ENCODE measurements around the gene ST3GAL4.

ST3GAL4 gene

GRCh38 chr11:126409620-126409985 lies 54.1 kb downstream of the ST3GAL4 start:
- no peak for DNase-seq

DNA sequence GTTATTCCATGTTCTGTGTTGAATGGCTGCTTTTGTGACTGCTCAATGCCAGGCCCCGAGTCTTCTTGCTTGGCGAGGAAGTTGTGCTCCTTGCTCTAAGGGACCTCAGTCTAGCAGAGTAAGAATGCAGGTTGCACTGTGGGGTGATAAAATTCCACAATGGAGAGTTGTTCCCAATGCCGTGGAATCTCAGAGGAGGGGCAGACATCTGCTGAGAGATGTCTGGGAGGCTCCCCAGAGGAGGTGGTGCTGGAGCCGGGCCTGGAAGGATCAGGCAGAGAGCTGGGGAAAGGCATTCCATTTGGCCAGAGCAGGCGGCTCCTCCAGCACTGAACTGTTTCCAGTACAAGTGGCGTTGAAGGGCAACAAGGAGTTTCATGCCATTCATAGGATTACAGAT lies 55.2 kb downstream of the ST3GAL4 start:
- no peak for DNase-seq

- DNase-seq, result no peak
These were observed 56.5 kb downstream of the ST3GAL4 start for GRCh38 chr11:126411971-126412381.

DNA sequence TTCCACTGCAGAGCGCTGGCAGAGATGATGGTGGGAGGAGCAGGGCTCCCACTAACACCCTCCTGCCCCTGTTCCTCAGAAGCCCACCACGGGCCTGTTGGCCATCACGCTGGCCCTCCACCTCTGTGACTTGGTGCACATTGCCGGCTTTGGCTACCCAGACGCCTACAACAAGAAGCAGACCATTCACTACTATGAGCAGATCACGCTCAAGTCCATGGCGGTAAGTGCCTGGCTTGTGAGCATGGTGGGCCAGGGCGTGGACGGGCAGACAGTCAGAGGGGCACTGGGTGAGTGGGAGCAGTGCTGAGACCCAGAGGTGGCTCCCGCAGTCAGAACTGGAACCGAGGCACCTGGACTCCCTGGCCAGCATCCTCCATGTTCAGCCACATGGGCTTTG lies 57.9 kb downstream of the ST3GAL4 start:
- DNase-seq, result no peak

- DNase-seq, result no peak
These were observed 58.4 kb downstream of the ST3GAL4 start for GRCh38 chr11:126413843-126414405.

DNA sequence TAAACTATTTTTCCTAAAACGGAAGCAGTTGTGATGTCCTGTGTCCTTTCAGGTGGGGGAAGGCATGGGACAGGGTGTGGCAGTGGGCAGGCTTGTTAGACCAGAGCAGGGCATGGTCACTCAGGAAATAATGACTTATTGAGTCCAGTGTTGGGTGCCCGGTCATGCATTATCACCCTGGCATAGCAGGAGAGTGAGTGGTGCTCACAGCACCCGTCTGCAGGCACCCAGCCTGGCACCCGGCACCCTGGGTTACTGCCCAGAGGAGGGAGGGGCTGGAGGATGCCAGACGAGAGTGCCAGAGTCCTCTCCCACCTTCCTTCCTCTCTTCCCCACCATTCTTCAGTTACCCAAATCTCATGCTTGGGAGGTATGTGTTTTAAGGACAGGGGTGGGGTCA lies 59.1 kb downstream of the ST3GAL4 start:
- DNase-seq, result no peak

GRCh38 chr11:126415128-126415527 lies 59.6 kb downstream of the ST3GAL4 start:
- peak; percentile 46 for DNase-seq

DNA sequence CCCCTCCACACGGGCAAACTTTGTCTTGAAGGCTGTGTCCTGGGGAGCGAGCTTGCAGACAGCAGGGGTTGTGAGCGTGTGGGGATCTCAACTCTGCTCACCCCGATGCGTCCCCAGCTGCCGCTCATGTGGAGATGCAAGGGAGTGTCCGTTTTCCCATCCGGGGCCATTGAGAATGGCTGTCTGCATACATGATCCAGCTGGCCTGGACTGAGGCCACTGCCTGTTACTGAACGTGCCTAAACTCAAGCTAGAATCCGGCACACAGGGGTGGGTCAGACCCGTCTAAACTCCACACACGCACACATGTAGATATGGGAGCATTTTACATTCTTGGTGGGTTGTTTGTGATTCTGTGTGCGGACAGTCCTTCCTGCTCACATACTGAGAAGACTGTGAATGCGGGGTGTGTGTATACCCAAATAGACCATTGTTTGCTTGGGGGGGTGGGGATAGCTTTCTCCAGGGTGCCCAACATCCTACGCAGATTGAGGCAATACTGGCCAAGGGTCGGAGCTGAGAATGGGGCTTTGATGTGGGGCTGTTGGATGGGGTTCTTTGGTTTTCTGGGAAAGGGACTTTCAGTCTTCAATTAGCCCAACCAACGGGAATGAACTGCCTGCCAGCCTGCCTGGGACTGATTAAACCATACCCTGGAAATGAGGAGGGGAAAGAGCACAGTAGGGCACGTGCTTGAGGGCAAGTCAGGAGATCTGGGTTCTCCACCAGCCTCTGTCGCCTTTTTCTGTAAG lies 60.4 kb downstream of the ST3GAL4 start:
- DNase-seq, result no peak

DNA sequence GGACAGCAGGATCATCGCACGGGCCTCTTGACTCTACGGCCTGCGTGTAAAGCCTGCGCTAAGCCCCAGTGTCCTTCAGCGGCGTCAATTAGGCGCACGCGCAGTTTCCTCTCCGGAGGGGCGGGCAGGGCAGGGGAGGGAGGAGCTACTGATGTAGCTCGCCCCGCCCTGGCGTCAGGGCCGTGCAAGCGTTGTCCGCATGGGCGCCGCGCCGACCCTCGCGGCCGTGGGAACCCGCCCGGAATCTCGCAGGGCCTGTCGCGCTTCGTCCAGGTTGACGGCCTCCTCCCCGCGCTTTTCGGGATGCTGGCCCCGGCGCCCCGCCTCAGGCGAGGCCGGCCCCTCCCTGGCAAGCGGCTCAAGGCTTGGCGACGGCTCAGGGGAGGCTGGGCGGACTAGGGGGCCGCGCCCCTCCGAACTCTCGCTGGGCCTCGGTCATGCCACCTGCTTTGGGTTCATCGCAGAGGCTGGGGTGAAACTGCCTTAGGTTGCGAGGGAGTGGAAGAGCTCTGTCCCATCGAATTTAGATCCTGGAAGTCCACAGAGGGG lies 61.1 kb downstream of the ST3GAL4 start:
- DNase-seq, result peak; percentile 81

- DNase-seq, result no peak
These were observed 61.8 kb downstream of the ST3GAL4 start for GRCh38 chr11:126417091-126417862.

DNA sequence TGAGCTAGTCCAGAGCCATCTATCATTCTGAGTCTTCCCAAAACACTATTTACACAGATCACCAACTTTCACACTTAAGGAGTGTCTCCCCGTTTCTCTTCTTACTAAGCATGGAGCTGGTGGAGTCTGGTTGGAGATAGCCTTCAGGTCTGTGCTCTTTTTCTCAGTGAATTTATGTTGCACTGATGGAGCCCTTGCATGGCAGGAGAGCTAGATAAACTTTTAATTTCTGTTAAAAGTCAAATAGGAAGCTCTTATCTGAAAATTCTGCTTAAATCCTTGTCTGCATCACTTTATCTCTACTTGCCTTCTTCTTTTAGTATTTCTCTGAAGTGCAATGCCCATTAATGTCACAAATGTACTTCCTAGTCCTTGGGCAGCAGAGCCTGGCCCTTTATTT lies 63.4 kb downstream of the ST3GAL4 start:
- DNase-seq, result no peak

DNA sequence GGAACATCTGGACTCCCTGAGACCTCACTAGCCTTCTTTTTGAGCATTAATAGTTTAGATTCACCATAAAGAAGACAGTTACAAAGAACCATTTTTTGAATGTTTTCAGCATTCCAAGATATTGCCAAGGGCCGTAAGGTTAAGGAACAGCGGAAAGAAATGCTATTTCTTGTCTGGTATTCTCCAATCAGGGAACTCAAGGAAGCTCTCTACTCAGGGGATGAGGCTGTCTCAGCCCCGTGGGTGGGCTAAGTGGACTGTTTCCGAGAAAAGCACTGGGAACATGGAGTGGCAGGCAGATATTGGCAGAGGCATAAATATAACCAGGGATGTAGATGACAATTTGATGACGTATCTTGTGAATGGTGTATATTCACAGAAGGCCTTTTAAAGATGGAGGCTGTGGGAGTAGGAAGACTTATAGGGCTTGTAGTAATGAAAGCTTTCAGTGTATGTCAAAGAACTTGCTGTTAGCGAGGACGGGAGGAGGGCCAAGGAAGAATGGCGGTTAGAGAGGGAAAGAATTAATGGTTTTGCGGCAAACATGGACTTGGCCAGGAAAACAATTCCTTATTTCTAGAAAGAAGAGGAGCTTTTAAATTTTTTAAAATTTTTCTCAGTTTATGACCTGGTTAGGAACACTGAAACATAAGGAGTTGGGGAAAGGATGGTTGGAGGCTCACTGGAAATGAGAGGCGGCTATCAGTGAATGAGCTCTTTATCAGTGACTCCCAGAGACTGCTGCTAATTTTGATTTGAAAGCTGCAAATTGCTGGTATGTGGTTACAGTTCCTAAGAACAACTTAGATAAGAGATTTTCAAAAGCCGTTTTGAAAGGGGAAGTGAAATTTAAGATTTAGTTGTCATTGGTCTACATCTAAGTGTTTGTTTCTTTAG lies 64.6 kb downstream of the ST3GAL4 start:
- peak; percentile 32 for DNase-seq

- DNase-seq, result no peak
These were observed 65.3 kb downstream of the ST3GAL4 start for GRCh38 chr11:126420698-126421256.

DNA sequence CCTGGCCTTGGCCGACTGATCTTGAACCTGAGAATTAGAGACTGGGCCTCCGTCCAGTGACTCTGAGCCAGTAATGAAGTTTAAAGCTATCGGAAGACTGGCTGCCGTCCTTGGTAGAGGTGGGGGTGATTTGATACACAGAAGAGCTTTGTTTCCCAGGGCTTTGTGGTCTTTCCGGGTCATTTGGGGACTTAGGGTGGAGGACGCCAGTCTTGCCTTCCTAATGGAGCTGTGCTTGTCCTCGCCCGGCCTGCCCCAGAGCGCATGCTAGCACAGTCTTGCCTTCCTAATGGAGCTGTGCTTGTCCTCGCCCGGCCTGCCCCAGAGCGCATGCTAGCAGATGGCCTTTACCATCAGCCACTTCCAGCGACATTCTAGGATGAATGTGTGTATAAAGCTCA lies 65.8 kb downstream of the ST3GAL4 start:
- no peak for DNase-seq

DNA sequence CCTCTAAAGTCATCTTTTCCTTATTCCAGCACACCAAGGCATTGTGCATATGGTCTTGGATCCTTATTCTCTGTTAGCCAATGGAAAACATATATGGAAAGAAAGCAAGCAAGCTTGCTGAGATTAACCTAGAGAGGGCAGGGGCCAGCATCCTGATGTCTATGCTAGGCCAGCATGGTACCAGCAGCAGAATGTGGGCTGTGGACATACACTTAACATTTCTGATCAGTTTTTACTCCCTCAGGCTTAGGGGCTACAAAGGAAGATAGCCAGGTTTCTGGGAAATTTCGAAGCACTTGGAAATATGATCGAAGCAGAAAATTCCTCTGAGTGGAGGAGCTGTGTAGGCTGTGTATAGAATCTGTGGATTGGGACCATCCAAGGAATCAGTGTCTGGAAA lies 67.0 kb downstream of the ST3GAL4 start:
- no peak for DNase-seq

DNA sequence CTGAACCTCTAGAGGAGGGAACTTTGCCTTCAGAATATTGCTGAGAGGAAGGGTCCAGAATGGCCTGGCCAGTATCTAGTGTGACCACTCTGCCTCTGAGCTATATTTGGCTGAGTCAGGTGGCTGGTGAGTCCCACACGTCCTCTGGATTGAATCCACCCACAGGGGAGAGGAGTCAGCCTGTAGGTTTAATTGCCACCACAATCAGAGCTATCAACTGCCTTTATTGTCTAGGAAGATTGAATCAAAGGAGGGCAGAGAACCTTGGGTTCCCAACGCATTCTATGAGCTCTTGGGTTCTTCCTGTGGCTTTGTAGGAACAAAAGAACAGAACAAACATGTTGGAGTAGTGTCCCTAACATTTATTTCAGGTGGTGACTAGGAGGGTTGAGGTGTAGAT lies 67.7 kb downstream of the ST3GAL4 start:
- DNase-seq, result no peak

DNA sequence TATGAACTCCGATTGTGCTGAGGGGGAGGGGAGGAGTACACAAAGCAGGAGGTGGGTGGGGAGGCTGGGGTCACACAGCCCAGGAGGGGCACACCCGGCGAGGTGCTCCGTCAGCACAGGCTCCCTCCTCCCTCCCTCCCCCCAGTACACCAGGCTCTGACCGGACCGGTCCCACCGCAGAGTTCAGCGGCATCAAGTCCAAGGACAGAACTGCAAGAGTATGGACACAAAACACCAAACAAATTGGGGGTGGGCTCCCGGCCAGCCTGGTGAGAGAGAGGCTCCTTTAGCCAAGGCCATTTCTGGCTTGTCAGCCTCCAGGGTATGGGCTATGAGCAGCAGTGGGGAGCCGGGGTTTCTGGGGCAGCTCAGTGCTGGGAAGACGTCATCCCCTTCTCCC lies 68.3 kb downstream of the ST3GAL4 start:
- DNase-seq, result no peak

DNA sequence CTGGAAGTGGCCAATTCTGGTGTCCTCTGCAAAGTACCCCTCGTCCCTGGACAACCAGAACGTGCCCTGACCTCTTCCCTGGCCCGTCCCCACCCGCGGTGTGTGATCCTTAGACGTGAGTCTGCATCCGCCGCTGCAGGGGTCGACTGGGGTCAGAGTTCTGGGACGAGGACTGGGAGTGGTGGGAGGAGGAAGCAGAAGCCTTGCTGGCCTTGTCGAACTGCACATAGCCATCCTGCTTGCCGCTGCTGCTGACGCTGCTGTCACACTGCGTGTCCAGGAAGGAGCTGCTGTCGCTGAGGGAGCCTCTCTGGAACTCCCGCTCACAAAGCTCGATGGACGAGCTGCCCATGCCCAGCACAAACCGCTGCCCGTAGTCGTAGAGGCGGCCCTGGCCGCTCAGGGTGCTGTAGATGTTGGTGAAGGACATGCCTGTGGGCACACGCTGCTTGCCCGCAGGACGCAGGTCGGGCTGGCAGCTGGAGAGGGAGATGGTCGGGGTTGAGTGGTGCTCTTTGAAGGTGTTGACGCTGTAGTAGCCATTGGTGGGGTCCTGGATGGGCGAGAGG lies 69.1 kb downstream of the ST3GAL4 start:
- no peak for DNase-seq

GRCh38 chr11:126426106-126426505 lies 70.6 kb downstream of the ST3GAL4 start:
- no peak for DNase-seq

DNA sequence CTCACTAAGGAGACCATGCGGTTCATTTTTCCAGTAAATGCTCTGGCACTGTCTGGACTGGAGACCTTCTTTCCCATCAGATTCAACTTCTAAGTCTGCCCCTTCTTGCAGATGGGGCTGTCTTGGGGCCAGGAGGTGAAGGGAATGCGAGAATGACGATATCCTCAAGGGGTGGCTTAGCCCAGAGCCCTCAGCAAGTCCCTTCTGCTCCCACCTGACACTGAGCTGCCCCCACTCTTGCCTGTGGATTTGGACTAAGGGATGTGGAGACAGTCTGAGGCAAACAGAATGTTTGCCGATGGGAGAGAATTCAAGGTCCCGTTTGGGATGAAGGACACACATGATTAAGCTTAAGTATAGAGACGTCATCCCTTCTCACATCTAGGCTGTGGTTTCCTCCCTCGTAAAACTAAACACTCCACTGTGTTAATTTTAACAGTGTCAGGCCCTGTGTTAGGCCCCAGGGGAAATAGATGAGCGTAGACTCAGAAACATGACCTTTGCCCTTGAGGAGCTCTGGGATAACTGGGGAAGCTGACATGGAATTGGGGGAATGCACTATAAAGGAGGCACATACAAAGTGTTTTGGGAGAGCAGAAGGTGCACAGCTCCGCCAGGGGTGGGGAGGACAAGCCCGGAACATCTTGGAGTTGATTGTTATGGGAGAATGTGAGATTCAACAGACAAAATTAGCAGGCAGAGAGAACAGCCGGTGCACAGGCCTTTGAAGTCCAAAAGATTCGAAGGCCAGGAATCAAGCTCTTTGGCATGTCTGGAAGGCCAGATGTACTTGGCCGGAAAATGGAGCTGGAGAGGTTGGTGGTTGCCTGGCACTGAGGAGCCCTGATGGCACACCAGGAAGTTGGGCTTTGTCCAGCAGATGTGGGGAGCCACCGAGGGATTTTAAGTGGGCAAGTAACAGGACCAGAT lies 71.6 kb downstream of the ST3GAL4 start:
- DNase-seq, result peak; percentile 54

Measured in fibroblast of skin of right quadriceps (primary cell).